MM.1S (cell line): ENCODE results near the gene SEPTIN3.

ENCODE experiments used
- DNase-seq: peaks from one replicate; pipeline ENCODE4 v3.0.0-alpha.2; 2015
- H2AFZ ChIP-seq: fragments of 300-600 bp; sonication (generic); 2 replicates; pipeline ENCODE4 v1.6.0; 2016; ENCODE audit warnings: antibody characterized with exemption, low read length
- H3F3A ChIP-seq: fragments of 300-600 bp; sonication (generic); 2 replicates; pipeline ENCODE4 v1.6.1; 2016; ENCODE audit warnings: mild to moderate bottlenecking, antibody characterized with exemption, low read length, moderate library complexity, mixed read lengths; ENCODE audit not compliant: insufficient read depth
- H3K27ac ChIP-seq: fragments of 300-600 bp; sonication (generic); 2 replicates; pipeline ENCODE4 v1.5.1; 2016; ENCODE audit warnings: mild to moderate bottlenecking, low read length
- H3K27me3 ChIP-seq: fragments of 300-600 bp; sonication (generic); replicated peaks from 2 replicates; pipeline ENCODE4 v1.6.0; 2016; ENCODE audit warnings: low read length; ENCODE audit not compliant: insufficient read depth
- H3K36me3 ChIP-seq: fragments of 300-600 bp; sonication (generic); replicated peaks from 2 replicates; pipeline ENCODE4 v1.6.1; 2016; ENCODE audit warnings: mild to moderate bottlenecking, low read length, mixed read lengths; ENCODE audit not compliant: insufficient read depth
- H3K4me1 ChIP-seq: fragments of 300-600 bp; sonication (generic); 2 replicates; pipeline ENCODE4 v1.6.1; 2016; ENCODE audit warnings: low read length, mixed read lengths
- H3K4me2 ChIP-seq: fragments of 300-600 bp; sonication (generic); 2 replicates; pipeline ENCODE4 v1.6.0; 2016; ENCODE audit warnings: low read depth, low read length
- H3K4me3 ChIP-seq: fragments of 300-600 bp; sonication (generic); 2 replicates; pipeline ENCODE4 v1.5.1; 2016; ENCODE audit warnings: low read length, mixed read lengths
- H3K79me2 ChIP-seq: fragments of 300-600 bp; sonication (generic); 2 replicates; pipeline ENCODE4 v1.6.1; 2016; ENCODE audit warnings: mixed run types, low read length, mixed read lengths
- H3K9ac ChIP-seq: fragments of 300-600 bp; sonication (generic); 2 replicates; pipeline ENCODE4 v1.6.1; 2016; ENCODE audit warnings: low read length, mixed read lengths
- H3K9me2 ChIP-seq: fragments of 300-600 bp; sonication (generic); replicated peaks from 2 replicates; pipeline ENCODE4 v1.6.1; 2016; ENCODE audit warnings: mild to moderate bottlenecking, low read length, mixed read lengths; ENCODE audit not compliant: insufficient read depth
- H3K9me3 ChIP-seq: fragments of 300-600 bp; sonication (generic); replicated peaks from 2 replicates; pipeline ENCODE4 v1.6.1; 2016; ENCODE audit warnings: mild to moderate bottlenecking, low read length, mixed read lengths; ENCODE audit not compliant: insufficient read depth
- H4K20me1 ChIP-seq: fragments of 300-600 bp; sonication (generic); 2 replicates; pipeline ENCODE4 v1.6.1; 2016; ENCODE audit warnings: mild to moderate bottlenecking, low read length, moderate library complexity, mixed read lengths; ENCODE audit not compliant: insufficient read depth
- CTCF ChIP-seq: fragments of 300-600 bp; sonication (generic); IDR thresholded peaks from 2 replicates; pipeline ENCODE4 v1.5.1; 2016; ENCODE audit warnings: antibody characterized with exemption, low read length, mixed read lengths
- EZH2 ChIP-seq: fragments of 300-600 bp; sonication (generic); optimal IDR thresholded peaks from 2 replicates; pipeline ENCODE3; 2017; ENCODE audit warnings: low read depth, mild to moderate bottlenecking, antibody characterized with exemption, low read length, mixed read lengths
- EZH2phosphoT487 ChIP-seq: fragments of 300-600 bp; sonication (generic); IDR thresholded peaks from 2 replicates; pipeline ENCODE4 v1.6.1; 2018; ENCODE audit warnings: antibody characterized with exemption, low read length

SEPTIN3 gene

GRCh38 chr22:41983513-41984405 lies 14.5 kb downstream of the SEPTIN3 start:
- Histone ChIP-seq H3K4me1 (no peaks in the 10 kb centered on the region), H3K27ac (no peak overlapping the region), H3K9me2 (no peaks in the 10 kb centered on the region), H3K4me3 (no peak overlapping the region), H3K27me3 (no peaks in the 10 kb centered on the region), H4K20me1 (no peaks in the 10 kb centered on the region), H3K79me2 (no peaks in the 10 kb centered on the region), H3K9ac (no peak overlapping the region), H3K36me3 (no peaks in the 10 kb centered on the region), H3K9me3 (no peaks in the 10 kb centered on the region), H2AFZ (no peak overlapping the region), H3K4me2 (no peak overlapping the region), H3F3A (no peaks in the 10 kb centered on the region)
- no peak for DNase-seq
- no peak for TF ChIP-seq CTCF

DNA sequence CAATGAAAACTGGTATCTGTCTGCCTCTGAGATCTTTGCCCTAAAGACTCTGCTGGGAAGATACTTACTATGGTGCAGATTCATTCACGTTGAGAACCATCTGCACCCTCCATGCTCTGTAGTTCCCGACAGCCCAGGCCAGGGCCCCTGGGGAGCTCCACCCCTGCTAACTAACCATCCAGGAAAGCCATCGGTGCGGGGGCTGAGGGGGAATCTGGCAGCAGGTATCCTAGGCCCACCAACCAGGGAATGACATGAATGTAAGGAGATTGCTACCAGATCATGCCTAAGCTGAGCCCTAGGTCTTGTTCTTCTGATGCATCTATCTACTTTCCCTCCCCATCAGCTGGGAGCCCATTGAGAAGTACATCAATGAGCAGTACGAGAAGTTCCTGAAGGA lies 18.0 kb downstream of the SEPTIN3 start:
- Histone ChIP-seq H3K4me2 (no peak overlapping the region), H3K4me3 (no peak overlapping the region), H4K20me1 (no peaks in the 10 kb centered on the region), H3K9me3 (no peaks in the 10 kb centered on the region), H3K27ac (no peak overlapping the region), H3K36me3 (no peaks in the 10 kb centered on the region), H3F3A (no peaks in the 10 kb centered on the region), H2AFZ (no peak overlapping the region), H3K9me2 (no peaks in the 10 kb centered on the region), H3K9ac (no peak overlapping the region), H3K79me2 (no peaks in the 10 kb centered on the region), H3K4me1 (no peaks in the 10 kb centered on the region), H3K27me3 (no peaks in the 10 kb centered on the region)
- no peak for DNase-seq
- TF ChIP-seq EZH2phosphoT487, result no peak
- no peak for TF ChIP-seq EZH2
- TF ChIP-seq CTCF, result no peak

GRCh38 chr22:41989246-41989645 lies 20.0 kb downstream of the SEPTIN3 start:
- Histone ChIP-seq H3K27ac (no peak overlapping the region), H3K27me3 (no peaks in the 10 kb centered on the region), H3K4me3 (no peak overlapping the region), H3K4me2 (no peak overlapping the region), H3K36me3 (no peaks in the 10 kb centered on the region), H3F3A (no peaks in the 10 kb centered on the region), H3K9ac (no peak overlapping the region), H2AFZ (no peak overlapping the region), H3K4me1 (no peaks in the 10 kb centered on the region), H3K9me3 (no peaks in the 10 kb centered on the region), H3K79me2 (no peaks in the 10 kb centered on the region), H4K20me1 (no peaks in the 10 kb centered on the region), H3K9me2 (no peaks in the 10 kb centered on the region)
- no peak for TF ChIP-seq EZH2
- TF ChIP-seq CTCF, result no peak
- TF ChIP-seq EZH2phosphoT487, result no peak
- DNase-seq, result no peak
